ENCODE results near the gene GUF1.
A peak's percentile ranks its signal among the peaks of the same experiment; 100 is the strongest.

Gene GUF1

GRCh38 chr4:44736900-44737299 is 58.7 kb downstream of the GUF1 start:
- CTCF ChIA-PET: no interaction called here

GRCh38 chr4:44738615-44739014 is 60.4 kb downstream of the GUF1 start:
- H3K4me3 ChIP-seq (ENCODE audit: low read depth, low read length): no peak overlapping the region

More at GRCh38 chr4:44736900-44737299, 58.7 kb downstream of the GUF1 start:
- TF ChIP-seq, protein P1, sequence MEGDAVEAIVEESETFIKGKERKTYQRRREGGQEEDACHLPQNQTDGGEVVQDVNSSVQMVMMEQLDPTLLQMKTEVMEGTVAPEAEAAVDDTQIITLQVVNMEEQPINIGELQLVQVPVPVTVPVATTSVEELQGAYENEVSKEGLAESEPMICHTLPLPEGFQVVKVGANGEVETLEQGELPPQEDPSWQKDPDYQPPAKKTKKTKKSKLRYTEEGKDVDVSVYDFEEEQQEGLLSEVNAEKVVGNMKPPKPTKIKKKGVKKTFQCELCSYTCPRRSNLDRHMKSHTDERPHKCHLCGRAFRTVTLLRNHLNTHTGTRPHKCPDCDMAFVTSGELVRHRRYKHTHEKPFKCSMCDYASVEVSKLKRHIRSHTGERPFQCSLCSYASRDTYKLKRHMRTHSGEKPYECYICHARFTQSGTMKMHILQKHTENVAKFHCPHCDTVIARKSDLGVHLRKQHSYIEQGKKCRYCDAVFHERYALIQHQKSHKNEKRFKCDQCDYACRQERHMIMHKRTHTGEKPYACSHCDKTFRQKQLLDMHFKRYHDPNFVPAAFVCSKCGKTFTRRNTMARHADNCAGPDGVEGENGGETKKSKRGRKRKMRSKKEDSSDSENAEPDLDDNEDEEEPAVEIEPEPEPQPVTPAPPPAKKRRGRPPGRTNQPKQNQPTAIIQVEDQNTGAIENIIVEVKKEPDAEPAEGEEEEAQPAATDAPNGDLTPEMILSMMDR (IDR thresholded peaks at IDR 0.05; ENCODE audit: insufficient read depth, low read length, missing control alignments): no peak
- POLR2A ChIA-PET: no interaction called here
- no peak for DNase-seq (ENCODE audit: low read depth, low spot score)
- H3K4me3 ChIP-seq (ENCODE audit: low read depth, low read length): no peak overlapping the region

GRCh38 chr4:44740201-44740600 is 62.0 kb downstream of the GUF1 start:
- no peak overlapping the region for H3K4me3 ChIP-seq (ENCODE audit: low read depth, low read length)
- ChIA-PET POLR2A (no interaction called here), CTCF (interaction anchor here (1.4 kb wide), 1 partner anchor 19 kb away, joined by 3 read pairs; no protein-coding TSS in a partner anchor)
- TF ChIP-seq, protein P1 (IDR thresholded peaks at IDR 0.05; ENCODE audit: insufficient read depth, low read length, missing control alignments): no peak
- no peak for DNase-seq (ENCODE audit: low read depth, low spot score)

More at GRCh38 chr4:44738615-44739014, 60.4 kb downstream of the GUF1 start:
- DNase-seq (ENCODE audit: low read depth, low spot score): no peak
- ChIA-PET CTCF (interaction anchor here (1.0 to 1.4 kb wide), 3 partner anchors 12 to 20 kb away, joined by 3 to 5 read pairs (median 4); partner anchors contain the start of gene GNPDA2), POLR2A (no interaction called here)
- TF ChIP-seq, protein P1 (IDR thresholded peaks at IDR 0.05; ENCODE audit: insufficient read depth, low read length, missing control alignments): peak; percentile 26
